Subcutaneous adipose tissue (tissue), 4 donors: ENCODE data around the gene ZNF345. TPM values are rescaled to one million over a fixed set of nuclear protein-coding genes. Genes with fewer than 3 reads are reported as not detected.

Experiments
- small RNA-seq: library from RNA; depleted of rRNA; stranded (forward); fragments of <200 nt; gene quantifications from one replicate; pipeline ENCODE3, GENCODE V24; 2016
- total RNA-seq, 4 donors: library from RNA; depleted of rRNA; stranded (reverse); fragments of >200 nt; gene quantifications; one replicate each; pipeline ENCODE4 v1.1.0, GENCODE V29; 2016
- TF ChIP-seq, protein P1 (sequence below): fragments of 450-650 bp; IDR thresholded peaks from one replicate; pipeline ENCODE4 v1.5.1; 2016; ENCODE audit warnings: low read depth, mild to moderate bottlenecking, control low read depth, antibody characterized with exemption, moderate library complexity

The ZNF345 gene
- total RNA-seq, 4 donors from 2014 or later = 3.6 to 8.1 (median 6.1) TPM

DNA sequence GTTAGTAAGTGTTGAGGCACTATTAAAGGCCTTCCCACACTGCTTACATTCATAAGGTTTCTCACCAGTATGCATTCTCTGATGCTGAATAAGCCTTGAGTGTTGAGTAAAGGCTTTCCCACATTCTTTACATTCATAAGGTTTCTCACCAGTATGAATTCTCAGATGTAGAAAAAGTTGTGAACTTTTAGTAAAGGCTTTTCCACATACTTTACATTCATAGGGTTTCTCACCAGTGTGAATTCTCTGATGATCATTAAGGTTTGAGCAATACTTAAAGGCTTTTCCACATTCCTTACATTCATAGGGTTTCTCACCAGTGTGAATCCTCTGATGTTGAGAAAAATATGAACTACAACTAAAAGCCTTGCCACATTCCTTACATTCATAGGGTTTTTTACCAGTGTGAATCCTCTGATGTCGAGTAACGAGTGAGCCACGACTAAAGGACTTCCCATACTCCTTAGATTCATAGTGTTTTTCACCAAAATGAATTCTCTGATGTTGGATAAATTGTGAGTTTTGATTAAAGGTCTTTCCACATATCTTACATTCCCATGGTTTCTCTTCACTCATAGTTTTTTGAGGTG lies 41.2 kb downstream of the ZNF345 start:
- TF ChIP-seq, protein P1, sequence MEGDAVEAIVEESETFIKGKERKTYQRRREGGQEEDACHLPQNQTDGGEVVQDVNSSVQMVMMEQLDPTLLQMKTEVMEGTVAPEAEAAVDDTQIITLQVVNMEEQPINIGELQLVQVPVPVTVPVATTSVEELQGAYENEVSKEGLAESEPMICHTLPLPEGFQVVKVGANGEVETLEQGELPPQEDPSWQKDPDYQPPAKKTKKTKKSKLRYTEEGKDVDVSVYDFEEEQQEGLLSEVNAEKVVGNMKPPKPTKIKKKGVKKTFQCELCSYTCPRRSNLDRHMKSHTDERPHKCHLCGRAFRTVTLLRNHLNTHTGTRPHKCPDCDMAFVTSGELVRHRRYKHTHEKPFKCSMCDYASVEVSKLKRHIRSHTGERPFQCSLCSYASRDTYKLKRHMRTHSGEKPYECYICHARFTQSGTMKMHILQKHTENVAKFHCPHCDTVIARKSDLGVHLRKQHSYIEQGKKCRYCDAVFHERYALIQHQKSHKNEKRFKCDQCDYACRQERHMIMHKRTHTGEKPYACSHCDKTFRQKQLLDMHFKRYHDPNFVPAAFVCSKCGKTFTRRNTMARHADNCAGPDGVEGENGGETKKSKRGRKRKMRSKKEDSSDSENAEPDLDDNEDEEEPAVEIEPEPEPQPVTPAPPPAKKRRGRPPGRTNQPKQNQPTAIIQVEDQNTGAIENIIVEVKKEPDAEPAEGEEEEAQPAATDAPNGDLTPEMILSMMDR = no peak

DNA sequence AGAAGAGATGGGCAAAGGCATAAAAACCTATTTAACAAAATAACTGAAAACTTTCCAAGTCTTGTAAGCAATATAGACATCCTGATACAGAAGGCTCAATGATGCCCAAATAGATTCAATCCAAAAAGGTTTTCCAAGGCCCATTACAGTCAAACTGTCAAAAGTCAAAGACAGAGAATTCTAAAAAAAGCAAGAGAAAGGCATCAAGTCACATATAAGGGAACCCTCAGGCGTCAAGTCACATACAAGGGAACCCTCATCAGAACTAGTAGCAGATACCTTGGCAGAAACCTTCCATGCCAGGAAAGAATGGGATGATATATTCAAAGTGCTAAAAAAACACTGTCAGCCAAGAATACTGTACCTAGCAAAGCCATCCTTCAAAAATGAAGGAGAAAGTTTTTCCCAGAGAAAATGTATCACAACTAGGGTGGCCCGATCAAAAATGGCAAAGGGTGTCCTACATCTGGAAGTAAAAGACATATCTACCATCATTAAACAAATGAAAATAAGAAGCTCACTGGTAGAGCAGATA lies 44.2 kb downstream of the ZNF345 start:
- TF ChIP-seq, protein P1 = no peak

DNA sequence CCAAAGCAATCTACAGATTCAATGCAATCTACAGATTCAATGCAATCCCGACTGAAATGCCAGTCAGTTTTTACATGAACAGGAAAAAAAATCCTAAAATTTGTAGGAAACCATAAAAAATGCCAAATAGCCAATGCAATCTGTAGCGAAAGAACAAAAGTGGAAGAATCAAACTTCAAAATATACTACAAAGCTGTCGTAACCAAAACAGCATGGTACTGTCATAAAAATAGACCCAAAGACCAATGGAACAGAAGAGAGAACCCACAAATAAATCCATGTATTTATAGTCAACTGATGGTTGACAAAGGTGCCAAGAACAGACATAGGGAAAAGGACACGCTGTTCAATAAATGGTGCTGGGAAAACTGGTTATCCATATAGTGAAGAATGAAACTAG lies 47.7 kb downstream of the ZNF345 start:
- TF ChIP-seq, protein P1 = no peak

DNA sequence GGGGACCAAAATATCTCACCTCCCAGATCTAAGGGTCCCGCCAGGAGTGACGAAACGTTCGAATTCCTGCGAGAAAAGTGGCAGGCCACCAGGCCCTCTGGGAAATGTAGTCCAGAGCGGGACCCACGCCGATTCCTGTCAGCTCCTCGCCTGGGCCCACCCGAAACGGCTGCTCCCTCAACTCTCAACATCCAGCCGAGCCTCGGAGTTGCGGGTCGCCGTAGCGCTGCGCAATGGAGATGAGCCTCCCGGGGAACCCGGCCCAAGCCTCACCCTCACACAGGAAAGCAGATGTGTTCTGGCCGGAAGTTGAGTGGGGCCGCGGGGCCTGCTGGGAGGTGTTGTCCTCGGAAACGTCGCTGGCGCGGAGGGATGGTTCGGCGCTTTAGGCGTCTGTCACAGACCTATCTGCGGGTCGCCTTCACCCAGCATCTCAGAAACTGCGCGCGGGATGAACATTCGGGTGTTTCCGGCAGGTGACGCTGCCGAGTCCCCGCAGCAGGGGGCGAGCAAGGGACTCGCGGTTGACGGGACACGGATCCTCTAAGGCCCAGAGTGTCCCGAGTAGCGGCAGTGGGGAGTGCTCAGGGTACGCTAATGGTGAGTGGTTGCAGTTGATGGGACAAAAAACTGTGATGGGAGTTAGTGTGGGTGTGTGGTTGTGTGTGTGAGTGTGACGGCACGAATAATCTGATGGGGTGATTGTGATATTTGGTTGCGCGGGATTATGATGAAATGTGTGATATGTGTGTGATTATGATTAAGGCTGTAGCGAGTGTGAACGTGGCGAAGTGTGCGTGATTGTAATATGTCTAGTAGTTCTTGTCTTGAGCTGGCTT lies 65.5 kb downstream of the ZNF345 start, which contains the start of the genes ZNF568 and ZNF829:
Gene ZNF568, plus strand, starts transcription at position 341 of the 839 bp plus-strand sequence. CDS start 6,439 bp downstream, outside the sequence.
Gene ZNF829, minus strand, starts transcription at position 300 of the 839 bp plus-strand sequence. CDS start 1,124 bp downstream, outside the sequence.
- TF ChIP-seq, protein P1 = no peak

DNA sequence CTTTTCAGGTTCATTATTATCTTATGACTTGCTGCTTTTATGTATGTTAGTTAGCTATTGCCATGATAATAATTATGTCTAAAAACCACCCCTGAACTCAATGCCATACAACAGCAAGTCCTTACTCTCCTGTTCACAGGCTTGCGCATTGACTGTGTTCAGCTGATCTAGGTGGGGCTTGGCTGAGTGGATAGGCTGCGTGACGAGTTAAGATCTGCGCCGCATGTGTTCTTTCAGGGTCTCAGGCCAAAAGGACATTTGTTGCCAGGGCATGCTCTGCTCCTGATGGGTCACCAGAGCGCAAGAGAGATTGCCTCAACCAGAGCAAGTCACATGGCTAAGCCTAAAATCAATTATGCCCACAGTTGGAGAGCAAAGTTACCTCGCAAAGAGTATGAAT lies 66.3 kb downstream of the ZNF345 start:
- TF ChIP-seq, protein P1 = no peak

DNA sequence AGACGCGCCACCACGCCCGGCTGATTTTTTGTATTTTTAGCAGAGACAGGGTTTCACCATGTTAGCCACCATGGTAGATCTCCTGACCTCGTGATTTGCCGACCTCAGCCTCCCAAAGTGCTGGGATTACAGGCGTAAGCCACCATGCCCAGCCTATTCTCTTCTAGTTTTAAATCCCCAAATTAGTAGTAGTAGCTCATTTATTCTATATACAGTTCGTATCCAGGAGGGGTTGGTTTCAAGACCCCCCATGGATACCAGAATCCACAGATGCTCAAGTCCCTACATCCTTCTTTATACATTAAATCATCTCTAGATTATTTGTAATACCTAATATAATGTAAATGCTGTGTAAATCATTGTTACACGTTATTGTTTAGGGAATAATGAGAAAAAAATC lies 67.4 kb downstream of the ZNF345 start:
- TF ChIP-seq, protein P1 = no peak

Small RNA genes within 50 kb of the gene (small RNA-seq; reads per million reads assigned to genes)
- 0.49 reads per million for gene RF00019

Other genes starting within 250 kb of the ZNF345 start
- gene ZNF382, start 245.6 kb upstream of the ZNF345 start, total RNA-seq = 1 to 10 TPM; 2.8 to 8.6 (median 5.3) TPM
- gene ZNF461, start 184.0 kb upstream of the ZNF345 start, total RNA-seq = 1 to 10 TPM; 5.9 to 8.6 (median 8.1) TPM
- 10 to 100 TPM in 2 of 4 donors, 1 to 10 TPM in 2; 5.8 to 11.7 (median 9.6) TPM for gene ZNF567, start 163.3 kb upstream of the ZNF345 start, total RNA-seq
- gene ZNF850, start 78.1 kb upstream of the ZNF345 start, total RNA-seq = 1 to 10 TPM; 1.5 to 3.4 (median 2.3) TPM
- gene ZNF790, start 12.5 kb upstream of the ZNF345 start, total RNA-seq = 1 to 10 TPM; 4.3 to 7.2 (median 6.1) TPM
- gene ZNF829, start 65.4 kb downstream of the ZNF345 start, total RNA-seq = 1 to 10 TPM; 2.3 to 4.1 (median 3.3) TPM
- 10 to 100 TPM in 2 of 4 donors, 1 to 10 TPM in 2; 6.1 to 13.8 (median 8.7) TPM for gene ZNF568, start 65.5 kb downstream of the ZNF345 start, total RNA-seq
- 10 to 100 TPM in 2 of 4 donors, 1 to 10 TPM in 2; 1.9 to 13.7 (median 8.6) TPM for gene ZNF420, start 227.6 kb downstream of the ZNF345 start, total RNA-seq